C4-2B (cell line): ENCODE data around the gene SLC6A12.

Experiments used
- CTCF ChIP-seq: fragments of 450-650 bp; conservative IDR thresholded peaks from 2 replicates; pipeline ENCODE4 v1.5.1; 2017; ENCODE audit warnings: mild to moderate bottlenecking
- ZFX ChIP-seq: fragments of 450-650 bp; IDR thresholded peaks from 2 replicates; pipeline ENCODE4 v1.6.1; 2017

GRCh38 chr12:247271-247670 lies 33.3 kb upstream of the SLC6A12 start:
- TF ChIP-seq CTCF (no peak), ZFX (no peak)
